HUES48 (cell line): ENCODE measurements around the gene MSANTD1.

Experiments used
- H3K27ac ChIP-seq: one replicate; pipeline ENCODE4 v1.7.0; 2013; ENCODE audit warnings: low read depth, low read length, inconsistent platforms
- H3K27me3 ChIP-seq: 2 replicates; pipeline ENCODE4 v1.6.1; 2013; ENCODE audit warnings: mild to moderate bottlenecking, low read length; ENCODE audit not compliant: control insufficient read depth, insufficient read depth
- H3K36me3 ChIP-seq: 2 replicates; pipeline ENCODE4 v1.6.1; 2013; ENCODE audit warnings: low read length; ENCODE audit not compliant: control insufficient read depth, insufficient read depth
- H3K4me1 ChIP-seq: 2 replicates; pipeline ENCODE4 v1.6.1; 2013; ENCODE audit warnings: mild to moderate bottlenecking, low read length; ENCODE audit not compliant: control insufficient read depth, insufficient read depth
- H3K4me3 ChIP-seq: 2 replicates; pipeline ENCODE4 v1.5.1; 2013; ENCODE audit warnings: mild to moderate bottlenecking, low read depth, low read length
- H3K9ac ChIP-seq: 2 replicates; pipeline ENCODE4 v1.6.1; 2013; ENCODE audit warnings: mild to moderate bottlenecking, low read depth, low read length, moderate library complexity
- H3K9me3 ChIP-seq: 2 replicates; pipeline ENCODE4 v1.6.1; 2013; ENCODE audit warnings: low read length; ENCODE audit not compliant: control insufficient read depth, insufficient read depth

The MSANTD1 gene

DNA sequence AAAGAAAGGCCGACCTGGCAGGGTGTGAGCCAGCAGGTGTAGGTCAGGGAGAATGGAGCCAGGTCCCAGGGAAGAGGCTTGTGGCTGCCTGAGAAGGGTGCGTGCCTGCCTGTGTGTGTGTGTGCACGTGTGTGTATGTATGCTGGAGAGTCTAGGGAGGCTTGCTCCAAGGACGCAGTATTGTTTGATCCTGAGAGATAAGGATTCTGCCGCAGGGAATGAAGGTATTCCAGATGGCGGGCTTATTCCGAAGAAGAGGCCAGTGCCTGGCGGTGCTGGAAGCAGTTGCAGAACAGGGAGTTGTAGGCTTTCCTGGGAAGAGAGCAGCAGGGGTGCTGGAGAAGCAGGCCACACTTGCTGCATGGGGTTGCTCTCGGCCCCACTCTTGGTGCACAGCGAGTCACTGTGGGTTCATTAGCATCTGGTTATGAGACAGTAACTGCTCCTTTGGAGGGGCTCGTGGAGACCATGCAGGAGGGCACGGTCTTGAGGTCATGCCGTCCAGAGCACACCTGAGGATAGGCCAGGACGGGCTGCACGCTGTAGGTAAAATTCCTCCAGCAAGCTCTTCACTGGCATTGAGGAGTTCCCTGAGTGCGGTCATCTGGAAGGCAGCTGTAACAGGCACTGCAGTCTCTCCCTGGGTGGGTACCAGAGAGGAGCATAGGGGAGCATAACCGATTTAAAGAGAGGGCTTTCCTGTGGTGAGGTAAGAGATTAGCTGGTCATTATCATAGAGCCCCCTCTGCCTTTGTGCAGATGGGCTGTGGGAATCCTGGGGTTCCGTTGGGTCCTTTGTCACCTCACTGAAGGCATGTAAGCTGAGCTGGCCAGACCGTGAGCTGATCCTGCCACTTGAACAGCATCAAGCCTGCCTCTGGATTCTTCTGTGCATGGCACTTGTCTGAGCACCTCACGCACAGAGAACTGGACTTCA is 29.9 kb upstream of the MSANTD1 start:
- Histone ChIP-seq H3K9ac (no peak overlapping the region), H3K9me3 (no peaks in the 10 kb centered on the region), H3K36me3 (peaks cover 95% of the 10 kb centered on the region), H3K27me3 (no peaks in the 10 kb centered on the region), H3K27ac (no peak overlapping the region), H3K4me1 (no peaks in the 10 kb centered on the region), H3K4me3 (no peak overlapping the region)

GRCh38 chr4:3219761-3220475 is 29.0 kb upstream of the MSANTD1 start:
- Histone ChIP-seq H3K4me3 (no peak overlapping the region), H3K27me3 (no peaks in the 10 kb centered on the region), H3K9ac (no peak overlapping the region), H3K27ac (no peak overlapping the region), H3K4me1 (no peaks in the 10 kb centered on the region), H3K9me3 (no peaks in the 10 kb centered on the region), H3K36me3 (peaks cover 94% of the 10 kb centered on the region)

DNA sequence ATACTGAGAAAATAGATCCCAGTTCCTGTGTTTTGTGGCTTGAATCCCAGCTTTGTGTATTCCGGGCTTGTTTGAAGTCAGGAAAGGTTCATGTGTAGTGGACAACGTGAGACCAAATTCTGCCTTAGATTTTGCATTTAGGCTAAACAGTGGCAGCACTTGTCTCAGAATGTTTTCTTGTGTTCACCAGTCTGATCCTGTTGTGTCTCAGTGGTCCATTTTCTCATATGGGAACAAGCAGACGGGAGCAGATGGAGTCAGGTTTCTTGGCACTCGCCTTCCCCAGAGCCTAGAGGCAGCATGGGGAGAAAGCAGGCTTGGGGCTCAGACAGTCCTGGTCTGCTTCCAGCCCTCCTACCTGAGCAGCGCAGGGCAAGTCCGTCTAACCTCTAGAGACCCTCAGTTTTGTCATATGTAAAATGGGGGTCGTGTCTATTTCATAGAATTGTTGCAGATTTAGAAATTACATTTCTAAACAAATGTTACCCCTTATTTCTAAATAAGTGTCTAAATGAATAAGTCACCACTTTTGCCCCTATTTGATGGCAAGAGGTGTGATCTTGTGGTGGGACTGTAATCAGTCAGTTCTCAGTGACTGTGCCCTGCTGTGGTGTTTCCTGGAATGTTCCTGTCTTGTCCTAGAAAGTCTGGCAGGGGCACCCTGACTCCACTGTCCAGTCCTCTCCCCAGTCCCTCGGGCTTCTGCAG is 28.3 kb upstream of the MSANTD1 start:
- no peak overlapping the region for H3K27ac ChIP-seq
- H3K36me3 ChIP-seq: peaks cover 93% of the 10 kb centered on the region
- no peak overlapping the region for H3K9ac ChIP-seq
- H3K4me1 ChIP-seq: no peaks in the 10 kb centered on the region
- no peak overlapping the region for H3K4me3 ChIP-seq
- no peaks in the 10 kb centered on the region for H3K27me3 ChIP-seq
- no peaks in the 10 kb centered on the region for H3K9me3 ChIP-seq

GRCh38 chr4:3221184-3221494 is 27.8 kb upstream of the MSANTD1 start:
- no peak overlapping the region for H3K4me3 ChIP-seq
- no peak overlapping the region for H3K27ac ChIP-seq
- no peaks in the 10 kb centered on the region for H3K9me3 ChIP-seq
- peaks cover 92% of the 10 kb centered on the region for H3K36me3 ChIP-seq
- H3K27me3 ChIP-seq: no peaks in the 10 kb centered on the region
- no peak overlapping the region for H3K9ac ChIP-seq
- no peaks in the 10 kb centered on the region for H3K4me1 ChIP-seq

- Histone ChIP-seq H3K9me3 (no peaks in the 10 kb centered on the region), H3K36me3 (peaks cover 94% of the 10 kb centered on the region), H3K27ac (no peak overlapping the region), H3K27me3 (no peaks in the 10 kb centered on the region), H3K9ac (no peak overlapping the region), H3K4me3 (no peak overlapping the region), H3K4me1 (no peaks in the 10 kb centered on the region)
Observed at GRCh38 chr4:3221996-3222395, 27.0 kb upstream of the MSANTD1 start.

DNA sequence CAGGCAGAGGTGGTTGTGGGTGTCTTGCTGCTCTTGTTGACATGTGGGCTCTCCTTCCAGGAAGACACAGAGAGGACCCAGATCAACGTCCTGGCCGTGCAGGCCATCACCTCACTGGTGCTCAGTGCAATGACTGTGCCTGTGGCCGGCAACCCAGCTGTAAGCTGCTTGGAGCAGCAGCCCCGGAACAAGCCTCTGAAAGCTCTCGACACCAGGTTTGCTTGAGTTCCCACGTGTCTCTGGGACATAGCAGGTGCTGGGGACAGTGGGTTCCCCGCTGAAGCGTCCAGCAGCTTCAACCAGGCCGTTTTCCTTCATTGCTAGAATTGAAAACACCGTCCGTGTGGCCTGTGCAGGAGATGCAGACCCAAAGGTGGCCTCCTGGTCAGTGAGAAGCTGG is 25.6 kb upstream of the MSANTD1 start:
- H3K36me3 ChIP-seq: peaks cover 87% of the 10 kb centered on the region
- no peaks in the 10 kb centered on the region for H3K9me3 ChIP-seq

DNA sequence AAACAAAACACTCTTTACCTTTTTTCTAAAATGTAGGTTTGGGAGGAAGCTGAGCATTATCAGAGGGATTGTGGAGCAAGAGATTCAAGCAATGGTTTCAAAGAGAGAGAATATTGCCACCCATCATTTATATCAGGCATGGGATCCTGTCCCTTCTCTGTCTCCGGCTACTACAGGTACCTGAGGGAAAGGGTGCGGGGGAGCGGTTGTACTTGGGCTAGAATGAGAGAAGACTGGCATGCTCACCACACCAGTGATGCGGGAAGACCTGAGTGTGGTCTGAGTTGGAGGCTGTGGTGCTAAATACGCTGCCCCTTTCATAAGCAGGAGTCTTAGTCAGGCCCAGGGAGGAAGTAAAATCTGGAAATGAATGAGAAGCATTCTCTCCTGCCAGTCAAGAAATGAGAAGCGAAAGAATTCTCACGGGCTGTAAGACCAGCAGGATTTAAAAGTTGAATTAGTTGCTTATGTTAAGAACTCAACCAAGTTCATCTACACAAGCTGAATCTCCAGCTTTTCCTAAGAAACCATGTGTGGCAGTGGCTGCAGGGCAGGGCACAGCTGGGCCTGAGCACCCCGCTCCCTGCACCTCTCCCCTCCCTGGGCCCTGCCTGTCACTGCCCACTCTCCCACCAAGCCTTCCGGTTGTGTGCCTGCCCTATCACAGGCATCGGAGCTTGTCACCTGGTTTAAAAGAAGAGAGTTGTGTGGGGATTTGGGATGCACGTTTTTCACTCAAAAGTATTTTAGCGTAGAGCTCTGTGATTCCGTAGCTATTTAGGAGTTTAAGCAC is 24.8 kb upstream of the MSANTD1 start:
- H3K4me1 ChIP-seq: no peaks in the 10 kb centered on the region
- peaks cover 89% of the 10 kb centered on the region for H3K36me3 ChIP-seq
- no peaks in the 10 kb centered on the region for H3K9me3 ChIP-seq
- no peak overlapping the region for H3K4me3 ChIP-seq
- H3K27ac ChIP-seq: no peak overlapping the region
- H3K9ac ChIP-seq: no peak overlapping the region
- H3K27me3 ChIP-seq: no peaks in the 10 kb centered on the region

More for the DNA sequence above, 25.6 kb upstream of the MSANTD1 start:
- no peak overlapping the region for H3K4me3 ChIP-seq
- H3K4me1 ChIP-seq: no peaks in the 10 kb centered on the region
- H3K27me3 ChIP-seq: no peaks in the 10 kb centered on the region
- no peak overlapping the region for H3K9ac ChIP-seq
- no peak overlapping the region for H3K27ac ChIP-seq

DNA sequence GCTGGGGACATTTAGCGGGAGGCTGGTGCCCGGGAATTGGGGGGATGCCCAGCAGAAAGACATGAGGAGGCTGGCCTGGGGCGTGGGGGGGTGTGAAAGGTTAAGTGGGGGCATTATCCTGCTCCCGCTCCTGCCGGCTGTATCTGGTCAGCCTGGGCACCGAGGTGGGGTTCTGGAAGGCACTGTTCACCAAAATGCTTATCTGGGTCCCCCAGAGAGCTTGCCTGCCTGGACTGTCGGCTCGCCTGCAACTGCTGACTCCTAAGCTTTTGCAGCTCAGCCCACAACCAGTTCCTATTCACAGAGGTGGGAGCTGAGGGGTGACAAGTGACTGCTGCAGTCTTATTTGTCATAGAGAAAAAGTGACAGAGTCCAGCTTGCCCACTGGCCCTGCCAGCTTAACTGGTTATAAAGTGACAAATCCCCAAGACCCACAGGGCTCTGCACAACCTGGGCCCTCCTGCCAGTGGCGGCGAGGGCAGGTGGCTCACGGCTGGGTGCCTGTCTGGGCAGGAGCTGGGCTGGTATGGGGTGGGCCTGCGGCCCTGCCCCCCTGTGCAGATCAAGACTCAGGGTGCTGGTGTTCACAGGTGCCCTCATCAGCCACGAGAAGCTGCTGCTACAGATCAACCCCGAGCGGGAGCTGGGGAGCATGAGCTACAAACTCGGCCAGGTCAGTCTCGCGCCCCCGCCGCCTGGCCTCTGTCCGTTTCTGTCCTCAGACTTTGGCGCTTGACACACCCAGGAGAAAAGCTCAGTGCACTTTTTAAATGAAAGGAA is 23.7 kb upstream of the MSANTD1 start:
- peaks cover 89% of the 10 kb centered on the region for H3K36me3 ChIP-seq
- no peak overlapping the region for H3K9ac ChIP-seq
- no peaks in the 10 kb centered on the region for H3K4me1 ChIP-seq
- no peaks in the 10 kb centered on the region for H3K9me3 ChIP-seq
- no peaks in the 10 kb centered on the region for H3K27me3 ChIP-seq
- H3K27ac ChIP-seq: no peak overlapping the region
- no peak overlapping the region for H3K4me3 ChIP-seq

DNA sequence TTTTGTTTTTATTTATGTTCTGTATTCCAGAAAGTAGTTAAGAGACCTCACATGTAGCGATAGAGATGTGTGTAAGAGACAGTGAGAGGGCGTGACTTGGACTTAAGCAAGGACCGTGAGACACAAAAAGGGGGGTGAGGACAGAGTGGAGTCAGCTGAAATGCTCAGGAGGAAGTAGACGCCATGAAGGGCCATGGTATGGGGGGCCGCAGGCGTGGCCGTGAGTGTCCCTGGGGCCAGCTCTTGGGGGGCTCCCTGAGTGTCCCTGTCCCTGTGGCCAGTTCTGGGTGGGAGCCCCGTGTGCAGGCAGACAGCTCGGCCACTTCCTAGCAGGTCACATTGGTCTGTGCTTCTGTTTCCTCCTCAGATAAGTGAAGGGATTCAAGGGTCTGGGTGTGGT is 23.0 kb upstream of the MSANTD1 start:
- Histone ChIP-seq H3K27me3 (no peaks in the 10 kb centered on the region), H3K27ac (no peak overlapping the region), H3K4me3 (no peak overlapping the region), H3K9me3 (no peaks in the 10 kb centered on the region), H3K36me3 (peaks cover 89% of the 10 kb centered on the region), H3K9ac (no peak overlapping the region), H3K4me1 (no peaks in the 10 kb centered on the region)

GRCh38 chr4:3226467-3226866 is 22.5 kb upstream of the MSANTD1 start:
- peaks cover 89% of the 10 kb centered on the region for H3K36me3 ChIP-seq
- no peak overlapping the region for H3K27ac ChIP-seq
- H3K9me3 ChIP-seq: no peaks in the 10 kb centered on the region
- no peaks in the 10 kb centered on the region for H3K27me3 ChIP-seq
- H3K4me3 ChIP-seq: no peak overlapping the region
- no peak overlapping the region for H3K9ac ChIP-seq
- H3K4me1 ChIP-seq: no peaks in the 10 kb centered on the region
